ENCODE measurements around the gene QRICH2.
"Not testable (repeated sequence)": the region's sequence is repeated elsewhere in the genome, so short reads cannot be mapped to it uniquely, and the experiment has no call there.

QRICH2 gene, protein sequence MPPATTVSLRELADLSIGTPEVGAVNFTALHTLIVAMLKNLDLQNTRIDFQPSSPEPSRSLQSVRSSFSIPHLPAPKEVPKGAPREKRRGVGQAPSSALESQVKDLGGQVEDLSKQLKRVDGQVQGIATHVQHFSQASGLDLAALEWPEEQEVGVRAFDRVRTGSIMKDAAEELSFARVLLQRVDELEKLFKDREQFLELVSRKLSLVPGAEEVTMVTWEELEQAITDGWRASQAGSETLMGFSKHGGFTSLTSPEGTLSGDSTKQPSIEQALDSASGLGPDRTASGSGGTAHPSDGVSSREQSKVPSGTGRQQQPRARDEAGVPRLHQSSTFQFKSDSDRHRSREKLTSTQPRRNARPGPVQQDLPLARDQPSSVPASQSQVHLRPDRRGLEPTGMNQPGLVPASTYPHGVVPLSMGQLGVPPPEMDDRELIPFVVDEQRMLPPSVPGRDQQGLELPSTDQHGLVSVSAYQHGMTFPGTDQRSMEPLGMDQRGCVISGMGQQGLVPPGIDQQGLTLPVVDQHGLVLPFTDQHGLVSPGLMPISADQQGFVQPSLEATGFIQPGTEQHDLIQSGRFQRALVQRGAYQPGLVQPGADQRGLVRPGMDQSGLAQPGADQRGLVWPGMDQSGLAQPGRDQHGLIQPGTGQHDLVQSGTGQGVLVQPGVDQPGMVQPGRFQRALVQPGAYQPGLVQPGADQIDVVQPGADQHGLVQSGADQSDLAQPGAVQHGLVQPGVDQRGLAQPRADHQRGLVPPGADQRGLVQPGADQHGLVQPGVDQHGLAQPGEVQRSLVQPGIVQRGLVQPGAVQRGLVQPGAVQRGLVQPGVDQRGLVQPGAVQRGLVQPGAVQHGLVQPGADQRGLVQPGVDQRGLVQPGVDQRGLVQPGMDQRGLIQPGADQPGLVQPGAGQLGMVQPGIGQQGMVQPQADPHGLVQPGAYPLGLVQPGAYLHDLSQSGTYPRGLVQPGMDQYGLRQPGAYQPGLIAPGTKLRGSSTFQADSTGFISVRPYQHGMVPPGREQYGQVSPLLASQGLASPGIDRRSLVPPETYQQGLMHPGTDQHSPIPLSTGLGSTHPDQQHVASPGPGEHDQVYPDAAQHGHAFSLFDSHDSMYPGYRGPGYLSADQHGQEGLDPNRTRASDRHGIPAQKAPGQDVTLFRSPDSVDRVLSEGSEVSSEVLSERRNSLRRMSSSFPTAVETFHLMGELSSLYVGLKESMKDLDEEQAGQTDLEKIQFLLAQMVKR (N-terminal part only)

DNA sequence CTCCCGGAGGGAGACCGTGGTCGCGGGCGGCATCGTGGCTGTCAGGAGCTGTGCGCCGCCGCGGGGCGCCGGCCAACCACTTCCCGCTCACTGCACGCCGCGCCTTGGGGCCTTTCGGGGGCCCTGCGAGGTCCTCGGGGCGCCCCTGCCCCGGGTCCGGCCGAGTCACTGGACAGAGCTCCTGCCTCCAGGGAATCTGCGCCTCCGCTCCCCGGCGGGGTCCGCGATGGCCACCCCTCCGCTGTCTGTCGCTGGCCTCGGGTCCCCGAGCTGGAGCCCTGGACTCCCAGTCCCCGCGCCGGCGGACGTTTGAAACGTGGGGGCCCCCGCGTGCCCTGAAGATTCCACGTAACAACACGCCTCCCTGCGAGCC is at the start of gene QRICH2:
QRICH2 (minus strand) TSS at position 311 of the 373 bp plus-strand sequence; CDS start at position 33, 278 bp downstream.
- DNase-seq (ENCODE audit: low spot score): no peak

DNA sequence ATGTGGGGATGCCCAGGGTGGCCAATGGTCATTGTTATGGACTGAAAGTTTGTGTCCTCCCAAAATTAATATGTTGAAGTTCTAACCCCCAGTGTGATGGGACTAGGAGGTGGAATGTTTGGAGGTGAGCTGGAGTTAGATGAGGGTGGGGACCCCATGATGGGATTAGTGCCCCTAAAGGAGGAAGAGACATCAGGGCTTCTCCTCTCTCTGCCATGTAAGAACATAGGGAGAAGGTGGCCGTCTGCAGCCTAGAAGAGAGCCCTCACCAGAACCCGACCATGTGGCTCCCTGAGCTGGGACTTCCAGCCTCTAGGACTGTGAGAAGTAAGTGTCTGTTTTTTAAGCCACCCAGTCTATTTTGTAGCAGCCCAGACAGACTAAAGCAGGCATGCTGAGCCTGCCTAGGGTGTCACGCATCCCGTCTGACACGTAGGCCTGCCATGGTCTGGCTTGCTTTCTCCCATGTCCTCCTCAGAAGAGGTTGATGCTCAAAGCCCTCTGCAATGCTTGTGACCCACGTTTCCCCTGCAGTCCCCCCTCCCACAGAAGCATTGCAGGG is 49.6 kb upstream of the QRICH2 start:
- no peak for DNase-seq (ENCODE audit: low spot score)

DNA sequence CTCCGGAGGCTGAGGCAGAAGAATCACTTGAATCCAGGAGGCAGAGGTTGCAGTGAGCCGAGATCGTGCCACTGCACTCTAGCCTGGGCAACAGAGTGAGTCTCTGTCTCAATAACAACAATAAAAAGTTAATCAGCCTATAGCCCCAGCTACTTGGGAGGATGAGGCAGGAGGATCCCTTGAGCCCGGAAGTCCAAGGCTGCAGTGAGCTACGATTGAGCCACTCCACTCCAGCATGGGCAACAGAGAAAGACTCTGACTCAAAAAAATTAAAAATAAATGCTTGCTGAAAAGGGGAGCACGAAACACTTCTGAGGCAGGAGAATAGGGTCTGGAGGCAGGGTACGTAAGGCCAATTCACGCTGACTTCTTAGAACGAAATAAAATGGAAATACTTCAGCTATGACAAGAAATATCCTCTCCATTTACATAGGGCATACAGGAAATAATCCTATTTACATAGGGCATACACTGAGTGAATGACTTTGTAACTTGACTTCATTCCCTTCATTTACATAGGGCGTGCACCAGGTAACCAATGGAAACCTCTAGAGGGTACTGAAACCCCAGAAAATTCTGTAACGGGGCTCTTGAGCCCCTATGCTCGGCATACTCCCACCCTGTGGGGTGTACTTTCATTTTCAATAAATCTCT is 48.9 kb upstream of the QRICH2 start:
- DNase-seq (ENCODE audit: low spot score): no peak

DNA sequence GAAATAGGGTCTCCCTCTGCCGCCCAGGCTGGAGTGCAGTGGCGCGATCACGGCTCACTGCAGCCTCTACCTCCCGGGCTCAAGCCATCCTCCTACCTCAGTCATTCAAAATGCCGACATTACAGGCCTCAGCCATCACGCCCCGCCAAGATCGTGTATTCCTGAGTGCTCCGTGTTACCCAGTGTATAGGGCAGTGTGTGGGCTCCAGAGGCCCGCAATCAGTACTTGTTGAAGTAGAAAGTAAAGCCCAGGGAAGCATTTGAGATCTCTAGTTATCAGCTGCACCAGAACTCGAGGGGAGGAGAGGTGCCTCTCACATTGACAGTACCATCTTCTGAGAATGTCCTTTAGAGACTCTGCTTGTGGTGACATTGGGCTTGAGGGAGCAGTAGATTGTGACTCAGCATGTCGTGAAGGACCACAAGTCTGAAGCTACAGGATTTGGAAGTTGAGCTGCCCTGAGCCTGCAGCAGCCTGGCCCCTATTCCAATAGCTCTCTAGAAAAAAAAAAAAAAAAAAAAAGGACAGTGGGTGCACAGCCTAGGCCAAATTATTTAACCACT is 46.8 kb upstream of the QRICH2 start:
- DNase-seq (ENCODE audit: low spot score): no peak

DNA sequence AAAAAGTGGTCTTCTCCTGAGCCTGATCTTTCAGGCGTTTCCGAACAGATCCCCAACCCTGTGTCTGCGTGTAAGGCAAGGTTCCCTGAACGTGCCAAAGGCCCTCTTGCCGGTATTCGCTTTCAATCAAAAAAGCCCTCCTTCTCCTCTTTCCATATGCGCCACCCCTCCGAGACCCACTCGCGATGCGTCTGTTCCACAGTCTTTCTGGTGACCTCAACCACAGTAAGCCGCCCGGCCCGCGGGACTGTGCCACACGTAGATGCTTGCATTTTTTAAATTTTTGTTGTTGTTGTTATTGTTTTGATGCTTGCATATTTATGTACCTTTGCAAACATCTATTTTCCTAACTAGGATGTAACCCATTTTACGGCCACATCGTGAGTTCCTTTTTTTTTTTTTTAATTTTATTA is 46.2 kb upstream of the QRICH2 start:
- no peak for DNase-seq (ENCODE audit: low spot score)

DNA sequence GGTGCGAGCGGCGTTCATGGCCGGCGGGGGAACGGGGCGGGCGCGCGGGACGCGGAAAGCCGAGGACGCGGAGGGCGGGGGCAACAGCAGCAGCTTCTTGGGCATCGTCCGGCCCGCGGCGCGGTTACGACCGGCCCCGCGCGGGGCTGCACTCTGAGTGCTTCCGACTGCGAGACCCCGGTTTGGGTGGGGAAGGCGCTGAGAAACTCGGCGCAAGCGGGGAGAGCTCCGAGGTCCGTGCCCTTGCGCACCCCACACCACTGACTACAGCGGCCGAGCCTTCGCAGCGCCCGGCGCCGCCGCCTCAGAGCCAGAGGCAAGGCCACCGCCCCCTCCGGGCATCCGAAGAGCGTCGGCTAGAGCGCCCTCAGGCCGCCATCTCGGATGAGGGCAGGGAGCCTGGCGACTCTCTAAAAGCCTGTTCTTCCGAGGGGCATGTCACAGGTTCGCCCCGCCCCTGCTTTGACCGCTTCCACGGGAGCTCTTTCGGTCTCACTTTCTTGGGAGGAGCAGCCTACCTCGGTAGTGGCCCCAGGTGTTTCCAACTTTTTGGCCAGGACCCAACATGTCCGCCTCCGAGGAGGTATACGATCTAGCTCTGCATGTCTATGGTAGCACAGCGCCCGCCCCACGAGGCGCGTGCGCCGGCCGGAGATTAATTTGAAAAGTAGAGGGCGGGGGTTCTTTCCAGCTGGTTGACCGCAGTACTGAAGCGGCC is 45.7 kb upstream of the QRICH2 start, which contains the start of gene PRPSAP1:
PRPSAP1 (minus strand) TSS at position 318 of the 718 bp plus-strand sequence; CDS start at position 105, 213 bp downstream.
- peak; percentile 95 for DNase-seq (ENCODE audit: low spot score)

GRCh38 chr17:76353004-76353598 is 45.0 kb upstream of the QRICH2 start:
- DNase-seq (ENCODE audit: low spot score): peak; percentile 56

- DNase-seq (ENCODE audit: low spot score): no peak
Observed at GRCh38 chr17:76351526-76352071, 43.5 kb upstream of the QRICH2 start.

DNA sequence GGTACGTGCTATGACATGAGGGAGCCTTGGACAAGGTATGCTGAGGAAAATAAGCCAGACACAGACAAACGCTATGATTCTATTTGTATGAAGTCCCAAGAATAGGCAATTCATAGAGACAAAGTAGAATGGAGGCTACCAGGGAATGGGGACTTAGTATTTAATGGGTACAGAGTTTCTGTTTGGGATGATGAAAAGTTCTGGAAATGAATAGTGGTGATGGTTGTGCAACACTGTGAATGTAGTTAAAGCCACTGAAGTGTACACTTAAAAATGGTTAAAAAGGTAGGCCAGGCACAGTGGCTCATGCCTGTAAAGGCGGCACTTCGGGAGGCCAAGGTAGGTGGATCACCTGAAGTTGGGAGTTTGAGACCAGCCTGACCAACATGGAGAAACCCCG is 42.4 kb upstream of the QRICH2 start:
- no peak for DNase-seq (ENCODE audit: low spot score)

DNA sequence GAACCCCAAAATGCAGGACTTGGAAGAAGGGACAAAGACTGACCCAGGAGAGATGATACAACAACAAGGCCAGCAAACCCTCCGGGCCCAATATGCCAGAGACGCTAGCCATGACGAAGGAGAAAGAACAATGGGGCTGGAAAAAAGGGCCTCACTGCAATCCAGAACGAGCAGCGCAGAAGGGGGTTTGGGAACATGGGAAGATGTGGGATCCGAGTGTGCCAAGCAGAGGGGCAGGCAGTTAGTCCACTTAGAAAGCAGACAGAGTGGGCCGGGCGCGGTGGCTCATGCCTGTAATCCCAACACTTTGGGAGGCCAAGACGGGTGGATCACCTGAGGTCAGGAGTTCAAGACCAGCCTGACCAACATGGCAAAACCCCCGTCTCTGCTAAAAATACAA is 38.9 kb upstream of the QRICH2 start:
- DNase-seq (ENCODE audit: low spot score): not testable (repeated sequence)

- DNase-seq (ENCODE audit: low spot score): no peak
Observed at GRCh38 chr17:76345377-76345974, 37.4 kb upstream of the QRICH2 start.

GRCh38 chr17:76343106-76343505 is 35.0 kb upstream of the QRICH2 start:
- DNase-seq (ENCODE audit: low spot score): no peak

DNA sequence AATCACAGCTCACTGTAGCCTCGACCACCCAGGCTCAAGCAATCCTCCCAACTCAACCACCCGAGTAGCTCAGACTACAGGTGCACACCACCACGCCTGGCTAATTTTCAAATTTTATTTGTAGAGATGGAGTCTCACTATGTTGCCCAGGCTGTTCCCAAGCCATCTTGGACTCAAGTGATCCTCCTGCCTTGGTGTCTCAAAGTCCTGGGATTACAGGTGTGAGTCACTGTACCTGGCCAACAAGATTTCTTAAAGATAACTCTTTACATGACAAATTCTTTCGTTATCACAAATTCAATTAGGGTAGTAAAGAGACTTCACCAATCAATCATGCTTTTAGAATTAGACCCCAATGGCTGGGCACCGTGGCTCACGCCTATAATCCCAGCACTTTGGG is 33.2 kb upstream of the QRICH2 start:
- DNase-seq (ENCODE audit: low spot score): no peak

DNA sequence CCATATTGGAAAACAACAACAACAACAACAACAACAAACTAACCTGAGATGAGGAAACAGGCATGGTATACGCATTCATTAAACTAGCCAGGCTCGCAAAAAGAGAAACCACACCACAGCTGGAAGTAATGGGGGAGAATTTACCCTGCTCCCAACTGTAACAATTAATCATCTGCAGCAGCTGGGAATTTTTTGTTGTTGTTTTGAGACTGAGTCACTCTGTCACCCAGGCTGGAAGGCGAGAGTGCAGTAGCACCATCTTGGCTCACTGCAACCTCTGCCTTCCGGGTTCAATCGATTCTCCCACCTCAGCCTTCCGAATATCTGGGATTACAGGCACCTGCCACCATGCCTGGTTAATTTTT is 29.3 kb upstream of the QRICH2 start:
- DNase-seq (ENCODE audit: low spot score): peak; percentile 19

DNA sequence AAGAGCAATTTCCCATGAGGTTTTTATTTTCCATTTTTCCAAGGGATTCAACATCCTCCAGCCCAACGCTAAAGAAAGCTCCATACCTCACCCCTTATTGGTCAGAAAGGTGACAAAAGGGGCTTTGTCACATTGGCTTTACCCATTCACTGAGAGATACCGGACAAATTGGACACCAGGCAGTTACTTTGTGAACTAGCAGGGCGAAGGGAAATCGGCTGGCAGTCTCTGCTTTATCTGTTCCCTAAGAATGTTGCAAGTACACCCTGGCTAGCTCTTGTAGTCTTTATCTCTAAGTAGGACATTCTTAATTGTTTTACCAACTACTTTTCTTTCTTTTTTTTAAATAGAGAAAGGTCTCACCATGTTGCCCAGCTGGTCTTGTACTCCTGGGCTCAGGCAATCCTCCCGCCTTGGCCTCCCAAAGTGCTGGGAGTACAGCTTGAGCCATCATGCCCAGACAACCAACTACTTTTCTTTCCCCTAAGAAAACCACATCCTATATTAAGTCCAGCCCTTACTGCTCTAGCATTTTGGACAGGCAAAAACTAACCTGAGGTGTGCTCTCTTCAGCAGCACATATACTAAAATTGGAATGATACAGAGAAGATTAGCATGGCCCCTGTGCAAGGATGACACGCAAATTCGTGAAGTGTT is 28.8 kb upstream of the QRICH2 start:
- DNase-seq (ENCODE audit: low spot score): no peak

GRCh38 chr17:76335716-76336381 is 27.8 kb upstream of the QRICH2 start:
- DNase-seq (ENCODE audit: low spot score): no peak

- no peak for DNase-seq (ENCODE audit: low spot score)
Observed at GRCh38 chr17:76333673-76334505, 25.8 kb upstream of the QRICH2 start.
